GM12878 (cell line): ENCODE data around the gene BTF3L4.

Source experiments
- CREM ChIP-seq: IDR thresholded peaks from 2 replicates; pipeline ENCODE4 v1.6.1; 2014; ENCODE audit warnings: antibody characterized with exemption, low read depth
- EGR1 ChIP-seq, 2 experiments: IDR thresholded peaks; 1 replicate in 1 of 2; 2 replicates in 1 of 2; pipeline ENCODE4 v1.6.1; 2011 to 2012; ENCODE audit warnings: low read depth in 2 of 2, low read length in 2 of 2, borderline replicate concordance in 1 of 2, mild to moderate bottlenecking in 1 of 2, moderate library complexity in 1 of 2
- TCF12 ChIP-seq: IDR thresholded peaks from 2 replicates; pipeline ENCODE4 v1.6.1; 2011; ENCODE audit warnings: low read depth, mild to moderate bottlenecking, low read length

DNA sequence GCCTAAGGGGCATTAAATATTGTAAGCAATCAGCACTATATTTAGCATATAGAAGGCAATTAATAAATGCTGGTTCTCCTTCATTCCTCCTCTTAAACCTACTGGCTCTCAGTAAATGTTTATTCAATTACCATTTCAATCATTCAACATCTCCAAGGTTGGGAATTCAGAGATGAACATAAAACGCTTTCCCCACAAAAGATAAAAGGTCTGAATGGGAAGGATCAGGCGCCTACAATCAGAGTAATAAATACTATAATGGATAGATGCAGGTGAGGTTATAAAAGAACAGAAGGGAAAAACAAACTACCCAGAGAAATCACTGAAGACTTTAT lies 22.1 kb upstream of the BTF3L4 start:
- TF ChIP-seq EGR1 (IDR thresholded peaks at IDR 0.05; ENCODE audit: borderline replicate concordance in 1 of 2, low read depth in 2 of 2, low read length in 2 of 2) (no peak), CREM (no peak), TCF12 (no peak)
